HG03095 (cell line): ENCODE measurements around the gene SPRR3.

Experiments
- ATAC-seq: cut with Tn5 transposase; IDR thresholded peaks from one replicate; pipeline ENCODE4 v1.9.1; 2021; ENCODE audit warnings: moderate library complexity; ENCODE audit not compliant: unreplicated experiment

Gene SPRR3

GRCh38 chr1:153001382-153001781 lies at the start of gene SPRR3:
TSS of gene SPRR3 (plus strand) at chr1:153001749. CDS start at chr1:153003021, 1,272 bp downstream.
- ATAC-seq = no peak

GRCh38 chr1:152953761-152954160 lies 47.8 kb upstream of the SPRR3 start:
- ATAC-seq = no peak

- ATAC-seq = no peak
Measured at GRCh38 chr1:152954436-152954835, 47.1 kb upstream of the SPRR3 start.

- no peak for ATAC-seq
Measured at GRCh38 chr1:152957561-152957960, 44.0 kb upstream of the SPRR3 start.

- no peak for ATAC-seq
Measured at GRCh38 chr1:152959273-152959672, 42.3 kb upstream of the SPRR3 start.

GRCh38 chr1:152959801-152960451 lies 41.6 kb upstream of the SPRR3 start:
- no peak for ATAC-seq

GRCh38 chr1:152960452-152961044 lies 41.0 kb upstream of the SPRR3 start:
- no peak for ATAC-seq

GRCh38 chr1:152961226-152961891 lies 40.2 kb upstream of the SPRR3 start:
- no peak for ATAC-seq

- no peak for ATAC-seq
Measured at GRCh38 chr1:152962876-152963415, 38.6 kb upstream of the SPRR3 start.

- no peak for ATAC-seq
Measured at GRCh38 chr1:152964536-152964935, 37.0 kb upstream of the SPRR3 start.

- no peak for ATAC-seq
Measured at GRCh38 chr1:152965853-152966252, 35.7 kb upstream of the SPRR3 start.

- no peak for ATAC-seq
Measured at GRCh38 chr1:152967201-152967600, 34.3 kb upstream of the SPRR3 start.

GRCh38 chr1:152968248-152968647 lies 33.3 kb upstream of the SPRR3 start:
- ATAC-seq = peak; percentile 71

GRCh38 chr1:152969036-152969435 lies 32.5 kb upstream of the SPRR3 start:
- ATAC-seq = no peak

GRCh38 chr1:152970495-152970894 lies 31.1 kb upstream of the SPRR3 start, which contains the start of gene SPRR4:
TSS of gene SPRR4 (plus strand) at chr1:152970648. CDS start at chr1:152971891, 1,243 bp downstream.
- ATAC-seq = no peak

- no peak for ATAC-seq
Measured at GRCh38 chr1:152972196-152972886, 29.2 kb upstream of the SPRR3 start.

- ATAC-seq = no peak
Measured at GRCh38 chr1:152976688-152977087, 24.9 kb upstream of the SPRR3 start.

- no peak for ATAC-seq
Measured at GRCh38 chr1:152977614-152978013, 23.9 kb upstream of the SPRR3 start.

- no peak for ATAC-seq
Measured at GRCh38 chr1:152980676-152981075, 20.9 kb upstream of the SPRR3 start.

GRCh38 chr1:152981146-152981871 lies 20.2 kb upstream of the SPRR3 start:
- ATAC-seq = no peak

- no peak for ATAC-seq
Measured at GRCh38 chr1:152982076-152982475, 19.5 kb upstream of the SPRR3 start.
